AG04449 (cell line): ENCODE data around the gene CLDN9.

Source experiments
- CTCF ChIA-PET: fragments of 350-600 bp; formaldehyde crosslinking; extraction: SDS; loops from one replicate; lab custom pipeline; 2021; ENCODE audit warnings: antibody characterized with exemption; lab: Yijun Ruan, JAX
- POLR2A ChIA-PET: fragments of 400-600, 350-600 bp; formaldehyde crosslinking; extraction: SDS; loops from one replicate; lab custom pipeline; 2020; ENCODE audit warnings: antibody characterized with exemption, inconsistent platforms; lab: Yijun Ruan, JAX
- DNase-seq: peaks from one replicate; pipeline ENCODE4 v3.0.0-alpha.2; 2010; ENCODE audit warnings: low read depth, low spot score
- H3K4me3 ChIP-seq: 2 replicates; pipeline ENCODE4 v1.5.1; 2011; ENCODE audit warnings: low read depth, mild to moderate bottlenecking, control low read depth, low read length
- CTCF ChIP-seq: IDR thresholded peaks from one replicate; pipeline ENCODE4 v1.5.1; 2011; ENCODE audit warnings: mild to moderate bottlenecking, moderate library complexity, low read length, control low read depth, inconsistent platforms; ENCODE audit not compliant: insufficient read depth; ENCODE audit errors: missing control alignments

The CLDN9 gene

DNA sequence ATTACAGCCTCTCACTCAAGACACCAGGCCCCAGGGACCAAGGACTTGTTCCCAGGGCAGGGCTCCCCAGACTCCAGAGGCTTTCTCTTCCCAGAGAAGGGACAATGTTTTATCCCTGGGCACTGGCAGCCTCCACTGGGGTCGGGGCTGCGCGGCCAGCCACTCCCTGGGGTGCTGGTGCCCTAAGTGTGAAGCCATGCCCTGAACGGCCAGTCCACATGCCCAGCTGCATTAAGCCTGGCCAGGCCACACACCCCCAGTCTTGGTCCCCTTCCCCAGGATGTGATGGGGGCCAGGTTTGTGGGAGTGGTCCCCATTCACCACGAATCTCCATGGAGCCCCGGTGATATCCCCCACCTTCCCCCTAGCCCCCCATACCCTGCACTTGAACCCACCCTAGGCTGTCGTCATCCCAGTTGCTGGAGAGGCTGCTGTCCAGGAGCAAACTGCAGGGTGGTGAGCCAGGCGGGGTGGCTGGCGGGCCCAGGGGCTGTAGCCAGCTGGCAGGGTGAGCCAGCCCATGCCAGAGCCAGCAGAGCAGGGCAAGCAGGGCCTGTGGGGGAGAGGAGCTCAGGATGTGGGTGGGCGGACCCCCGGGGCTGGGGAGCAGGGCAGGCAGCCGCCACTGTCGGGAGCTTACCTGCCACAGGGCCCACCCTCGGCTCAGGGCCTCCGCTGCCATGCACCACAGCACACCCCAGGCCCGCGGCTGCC is 39.0 kb upstream of the CLDN9 start:
- no peak for TF ChIP-seq CTCF
- POLR2A ChIA-PET, result no interaction called here
- no peak overlapping the region for H3K4me3 ChIP-seq
- DNase-seq, result no peak
- CTCF ChIA-PET, result interaction anchor here (1.6 to 3.2 kb wide), 2 partner anchors 12 kb away, joined by 6 to 17 read pairs; no protein-coding TSS in a partner anchor

- ChIA-PET CTCF (interaction anchor here (0.9 to 1.6 kb wide), 3 partner anchors 12 to 14 kb away, joined by 3 to 6 read pairs (median 3); no protein-coding TSS in a partner anchor), POLR2A (no interaction called here)
- no peak overlapping the region for H3K4me3 ChIP-seq
- DNase-seq, result no peak
- TF ChIP-seq CTCF, result no peak
Observed at GRCh38 chr16:2974319-2975056, 38.2 kb upstream of the CLDN9 start.

- DNase-seq, result no peak
- ChIA-PET POLR2A (no interaction called here), CTCF (interaction anchor here (0.9 to 1.6 kb wide), 4 partner anchors 9 to 15 kb away, joined by 3 to 6 read pairs (median 4); no protein-coding TSS in a partner anchor)
- no peak overlapping the region for H3K4me3 ChIP-seq
- no peak for TF ChIP-seq CTCF
Observed at GRCh38 chr16:2975161-2975795, 37.4 kb upstream of the CLDN9 start.

- ChIA-PET POLR2A (no interaction called here), CTCF (interaction anchor here (1.5 kb wide), 1 partner anchor 8 kb away, joined by 4 read pairs; no protein-coding TSS in a partner anchor)
- DNase-seq, result no peak
- no peak overlapping the region for H3K4me3 ChIP-seq
- no peak for TF ChIP-seq CTCF
Observed at GRCh38 chr16:2976201-2976600, 36.5 kb upstream of the CLDN9 start.

- H3K4me3 ChIP-seq, result no peak overlapping the region
- CTCF ChIA-PET, result interaction anchor here (2.0 to 2.4 kb wide), 2 partner anchors 15 to 50 kb away, joined by 8 to 10 read pairs; no protein-coding TSS in a partner anchor
- no peak for DNase-seq
- POLR2A ChIA-PET, result no interaction called here
- TF ChIP-seq CTCF, result no peak
Observed at GRCh38 chr16:2976673-2977072, 36.0 kb upstream of the CLDN9 start.
